ENCODE data around the gene RALGPS2.

RALGPS2 gene

GRCh38 chr1:178885869-178886268 lies 160.8 kb downstream of the RALGPS2 start:
- H3K4me1 Mint-ChIP-seq, result no peaks in the 10 kb centered on the region
- no peak overlapping the region for H3K27ac Mint-ChIP-seq (ENCODE audit: low read depth)
- H3K36me3 Mint-ChIP-seq (ENCODE audit: insufficient read depth), result no peaks in the 10 kb centered on the region
- no peak for ATAC-seq (replicated peaks; ENCODE audit: extremely low read depth, poor library complexity, severe bottlenecking)
- H3K9me3 Mint-ChIP-seq, result no peaks in the 10 kb centered on the region
- no peak for DNase-seq (ENCODE audit: low spot score in 2 of 2)
- no peaks in the 10 kb centered on the region for H3K27me3 Mint-ChIP-seq
- H3K4me3 Mint-ChIP-seq, result no peak overlapping the region

GRCh38 chr1:178886551-178886950 lies 161.5 kb downstream of the RALGPS2 start:
- Mint-ChIP-seq H3K4me1 (no peaks in the 10 kb centered on the region), H3K27me3 (no peaks in the 10 kb centered on the region)

GRCh38 chr1:178895928-178896327 lies 170.9 kb downstream of the RALGPS2 start:
- peaks cover 5% of the 10 kb centered on the region for H3K9me3 Mint-ChIP-seq
- peaks cover 18% of the 10 kb centered on the region for H3K27me3 Mint-ChIP-seq
- H3K4me1 Mint-ChIP-seq, result peaks cover 4% of the 10 kb centered on the region
- H3K36me3 Mint-ChIP-seq (ENCODE audit: insufficient read depth), result peaks cover 1% of the 10 kb centered on the region
- no peak for ATAC-seq (replicated peaks; ENCODE audit: extremely low read depth, poor library complexity, severe bottlenecking)
- no peak overlapping the region for H3K4me3 Mint-ChIP-seq
- no peak overlapping the region for H3K27ac Mint-ChIP-seq (ENCODE audit: low read depth)
- DNase-seq (ENCODE audit: low spot score in 2 of 2), result no peak

More at GRCh38 chr1:178886551-178886950, 161.5 kb downstream of the RALGPS2 start:
- ATAC-seq (replicated peaks; ENCODE audit: extremely low read depth, poor library complexity, severe bottlenecking) (no peak), DNase-seq (ENCODE audit: low spot score in 2 of 2) (no peak)
- Mint-ChIP-seq H3K27ac (ENCODE audit: low read depth) (no peak overlapping the region), H3K4me3 (no peak overlapping the region), H3K36me3 (ENCODE audit: insufficient read depth) (no peaks in the 10 kb centered on the region), H3K9me3 (no peaks in the 10 kb centered on the region)

- peaks cover 4% of the 10 kb centered on the region for H3K4me1 Mint-ChIP-seq
- no peak overlapping the region for H3K27ac Mint-ChIP-seq (ENCODE audit: low read depth)
- H3K4me3 Mint-ChIP-seq, result no peak overlapping the region
- ATAC-seq (replicated peaks; ENCODE audit: extremely low read depth, poor library complexity, severe bottlenecking), result no peak
- H3K27me3 Mint-ChIP-seq, result peaks cover 18% of the 10 kb centered on the region
- DNase-seq (ENCODE audit: low spot score in 2 of 2), result no peak
- peaks cover 5% of the 10 kb centered on the region for H3K9me3 Mint-ChIP-seq
- peaks cover 1% of the 10 kb centered on the region for H3K36me3 Mint-ChIP-seq (ENCODE audit: insufficient read depth)
These were observed 173.4 kb downstream of the RALGPS2 start for GRCh38 chr1:178898401-178898800.

GRCh38 chr1:178899402-178899801 lies 174.4 kb downstream of the RALGPS2 start:
- DNase-seq (ENCODE audit: low spot score in 2 of 2), result no peak

GRCh38 chr1:178901482-178902125 lies 176.6 kb downstream of the RALGPS2 start:
- Mint-ChIP-seq H3K27ac (ENCODE audit: low read depth) (no peak overlapping the region), H3K4me1 (peaks cover 4% of the 10 kb centered on the region), H3K36me3 (ENCODE audit: insufficient read depth) (no peaks in the 10 kb centered on the region), H3K4me3 (no peak overlapping the region), H3K27me3 (peaks cover 17% of the 10 kb centered on the region), H3K9me3 (no peaks in the 10 kb centered on the region)
- no peak for ATAC-seq (replicated peaks; ENCODE audit: extremely low read depth, poor library complexity, severe bottlenecking)
- DNase-seq (ENCODE audit: low spot score in 2 of 2), result no peak

More at GRCh38 chr1:178899402-178899801, 174.4 kb downstream of the RALGPS2 start:
- no peak overlapping the region for H3K4me3 Mint-ChIP-seq
- H3K4me1 Mint-ChIP-seq, result peaks cover 4% of the 10 kb centered on the region
- H3K27me3 Mint-ChIP-seq, result peaks cover 26% of the 10 kb centered on the region
- peaks cover 5% of the 10 kb centered on the region for H3K9me3 Mint-ChIP-seq
- H3K36me3 Mint-ChIP-seq (ENCODE audit: insufficient read depth), result peaks cover 1% of the 10 kb centered on the region
- H3K27ac Mint-ChIP-seq (ENCODE audit: low read depth), result no peak overlapping the region
- ATAC-seq (replicated peaks; ENCODE audit: extremely low read depth, poor library complexity, severe bottlenecking), result no peak

- no peak overlapping the region for H3K4me3 Mint-ChIP-seq
- H3K9me3 Mint-ChIP-seq, result no peaks in the 10 kb centered on the region
- no peaks in the 10 kb centered on the region for H3K4me1 Mint-ChIP-seq
- peaks cover 53% of the 10 kb centered on the region for H3K27me3 Mint-ChIP-seq
- H3K36me3 Mint-ChIP-seq (ENCODE audit: insufficient read depth), result peaks cover 7% of the 10 kb centered on the region
- ATAC-seq (replicated peaks; ENCODE audit: extremely low read depth, poor library complexity, severe bottlenecking), result no peak
- H3K27ac Mint-ChIP-seq (ENCODE audit: low read depth), result no peak overlapping the region
- no peak for DNase-seq (ENCODE audit: low spot score in 2 of 2)
These were observed 183.3 kb downstream of the RALGPS2 start for GRCh38 chr1:178908358-178908757.

- Mint-ChIP-seq H3K9me3 (no peaks in the 10 kb centered on the region), H3K4me3 (no peak overlapping the region), H3K36me3 (ENCODE audit: insufficient read depth) (peaks cover 8% of the 10 kb centered on the region), H3K27me3 (peaks cover 52% of the 10 kb centered on the region), H3K27ac (ENCODE audit: low read depth) (no peak overlapping the region), H3K4me1 (no peaks in the 10 kb centered on the region)
- DNase-seq (ENCODE audit: low spot score in 2 of 2) (no peak), ATAC-seq (replicated peaks; ENCODE audit: extremely low read depth, poor library complexity, severe bottlenecking) (no peak)
These were observed 185.0 kb downstream of the RALGPS2 start for GRCh38 chr1:178910023-178910422.

- DNase-seq (ENCODE audit: low spot score in 2 of 2), result no peak
These were observed 187.6 kb downstream of the RALGPS2 start for GRCh38 chr1:178912597-178912996.

GRCh38 chr1:178916448-178917174 lies 191.6 kb downstream of the RALGPS2 start:
- peaks cover 45% of the 10 kb centered on the region for H3K27me3 Mint-ChIP-seq
- no peaks in the 10 kb centered on the region for H3K4me1 Mint-ChIP-seq
- no peaks in the 10 kb centered on the region for H3K9me3 Mint-ChIP-seq
- peaks cover 2% of the 10 kb centered on the region for H3K36me3 Mint-ChIP-seq (ENCODE audit: insufficient read depth)
- H3K4me3 Mint-ChIP-seq, result no peak overlapping the region
- DNase-seq (ENCODE audit: low spot score in 2 of 2) (no peak), ATAC-seq (replicated peaks; ENCODE audit: extremely low read depth, poor library complexity, severe bottlenecking) (no peak)
- no peak overlapping the region for H3K27ac Mint-ChIP-seq (ENCODE audit: low read depth)

More at GRCh38 chr1:178912597-178912996, 187.6 kb downstream of the RALGPS2 start:
- H3K9me3 Mint-ChIP-seq, result no peaks in the 10 kb centered on the region
- H3K27me3 Mint-ChIP-seq, result peaks cover 63% of the 10 kb centered on the region
- H3K36me3 Mint-ChIP-seq (ENCODE audit: insufficient read depth), result peaks cover 6% of the 10 kb centered on the region
- H3K4me3 Mint-ChIP-seq, result no peak overlapping the region
- no peaks in the 10 kb centered on the region for H3K4me1 Mint-ChIP-seq
- no peak for ATAC-seq (replicated peaks; ENCODE audit: extremely low read depth, poor library complexity, severe bottlenecking)
- no peak overlapping the region for H3K27ac Mint-ChIP-seq (ENCODE audit: low read depth)

GRCh38 chr1:178918308-178918707 lies 193.3 kb downstream of the RALGPS2 start:
- no peak for DNase-seq (ENCODE audit: low spot score in 2 of 2)
- H3K27ac Mint-ChIP-seq (ENCODE audit: low read depth), result no peak overlapping the region
- H3K4me1 Mint-ChIP-seq, result no peaks in the 10 kb centered on the region

GRCh38 chr1:178918955-178919354 lies 193.9 kb downstream of the RALGPS2 start:
- no peak overlapping the region for H3K27ac Mint-ChIP-seq (ENCODE audit: low read depth)
- no peak for ATAC-seq (replicated peaks; ENCODE audit: extremely low read depth, poor library complexity, severe bottlenecking)
- no peak overlapping the region for H3K4me3 Mint-ChIP-seq

More at GRCh38 chr1:178918308-178918707, 193.3 kb downstream of the RALGPS2 start:
- Mint-ChIP-seq H3K27me3 (peaks cover 39% of the 10 kb centered on the region), H3K4me3 (no peak overlapping the region), H3K9me3 (no peaks in the 10 kb centered on the region), H3K36me3 (ENCODE audit: insufficient read depth) (peaks cover 2% of the 10 kb centered on the region)
- ATAC-seq (replicated peaks; ENCODE audit: extremely low read depth, poor library complexity, severe bottlenecking), result no peak

GRCh38 chr1:178919581-178919980 lies 194.5 kb downstream of the RALGPS2 start:
- no peaks in the 10 kb centered on the region for H3K4me1 Mint-ChIP-seq
- DNase-seq (ENCODE audit: low spot score in 2 of 2) (no peak), ATAC-seq (replicated peaks; ENCODE audit: extremely low read depth, poor library complexity, severe bottlenecking) (no peak)
- H3K36me3 Mint-ChIP-seq (ENCODE audit: insufficient read depth), result no peaks in the 10 kb centered on the region
- H3K4me3 Mint-ChIP-seq, result no peak overlapping the region
- H3K9me3 Mint-ChIP-seq, result no peaks in the 10 kb centered on the region
- peaks cover 41% of the 10 kb centered on the region for H3K27me3 Mint-ChIP-seq
- no peak overlapping the region for H3K27ac Mint-ChIP-seq (ENCODE audit: low read depth)

More at GRCh38 chr1:178918955-178919354, 193.9 kb downstream of the RALGPS2 start:
- no peak for DNase-seq (ENCODE audit: low spot score in 2 of 2)
- peaks cover 41% of the 10 kb centered on the region for H3K27me3 Mint-ChIP-seq
- peaks cover 2% of the 10 kb centered on the region for H3K36me3 Mint-ChIP-seq (ENCODE audit: insufficient read depth)
- no peaks in the 10 kb centered on the region for H3K9me3 Mint-ChIP-seq
- no peaks in the 10 kb centered on the region for H3K4me1 Mint-ChIP-seq

All from central memory CD8-positive, alpha-beta T cell (primary cell).